Stimulated activated CD4-positive, alpha-beta T cell treated with anti-CD3 and anti-CD28 coated beads, TNF-alpha, amount 100 ng/mL, for 48 hours (primary cell): Measurements from ENCODE around the gene KLC3.

Experiments
- DNase-seq, 3 donors: peaks; one replicate each; pipeline ENCODE4 v3.0.0-alpha.2; 2020; ENCODE audit warnings: low read depth in 3 of 3

The KLC3 gene

GRCh38 chr19:45348367-45349125, 8.0 kb downstream of the KLC3 start:
- DNase-seq, result no peak

- no peak for DNase-seq
These were observed 8.5 kb downstream of the KLC3 start for GRCh38 chr19:45349126-45349415.

DNA sequence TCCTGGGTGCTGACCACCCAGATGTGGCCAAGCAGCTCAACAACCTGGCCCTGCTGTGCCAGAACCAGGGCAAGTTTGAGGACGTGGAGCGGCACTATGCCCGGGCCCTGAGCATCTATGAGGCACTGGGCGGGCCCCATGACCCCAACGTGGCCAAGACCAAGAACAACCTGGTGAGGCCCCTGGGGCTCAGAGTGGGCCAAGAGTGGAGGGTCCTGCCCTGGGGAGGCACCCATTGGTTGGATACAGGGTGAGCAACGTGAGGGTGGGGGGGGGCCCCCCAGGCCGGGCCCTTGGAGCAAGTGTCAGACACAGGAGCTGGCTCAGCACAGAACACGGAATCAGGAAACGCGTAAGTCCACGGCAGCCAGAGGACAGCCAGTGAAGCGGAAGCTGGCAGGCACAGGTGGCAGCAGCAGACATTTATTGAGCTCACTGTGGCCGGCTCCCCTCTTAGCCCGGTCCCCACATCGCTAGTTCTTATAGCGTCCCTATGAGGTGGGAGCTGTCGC, 8.9 kb downstream of the KLC3 start:
- DNase-seq, result no peak

- DNase-seq, result no peak
These were observed 10.0 kb downstream of the KLC3 start for GRCh38 chr19:45350477-45351058.

DNA sequence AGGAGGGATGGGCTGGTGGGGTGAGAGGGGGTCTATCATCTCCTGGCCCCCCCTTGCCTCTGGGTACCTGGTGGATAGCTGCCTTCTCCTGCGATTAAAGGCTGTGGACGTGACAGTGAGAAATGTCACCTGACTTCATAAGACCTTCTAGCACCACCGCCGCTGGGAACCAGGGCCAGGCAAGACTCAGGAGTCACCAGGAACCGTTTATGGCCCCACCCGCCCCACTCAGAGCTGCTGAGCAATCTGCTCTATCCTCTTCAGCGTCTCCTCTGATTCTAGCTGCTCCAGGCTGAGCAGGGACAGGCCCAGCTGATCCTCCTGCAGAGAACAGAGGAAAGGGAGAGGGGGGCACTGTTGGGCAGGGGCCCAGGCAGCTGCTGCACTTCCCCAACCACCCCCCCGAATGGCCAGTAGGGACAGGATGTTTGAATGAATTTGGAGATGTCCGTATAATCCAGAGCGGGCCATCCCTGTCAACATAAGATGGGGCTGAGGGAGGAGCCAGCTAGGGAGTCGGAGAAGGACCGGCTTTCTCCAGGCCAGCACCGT, 10.9 kb downstream of the KLC3 start:
- DNase-seq, result no peak

- DNase-seq, result no peak
These were observed 11.5 kb downstream of the KLC3 start for GRCh38 chr19:45352062-45352461.

GRCh38 chr19:45352471-45352870, 11.9 kb downstream of the KLC3 start:
- no peak for DNase-seq

GRCh38 chr19:45352914-45353796, 12.6 kb downstream of the KLC3 start:
- no peak for DNase-seq

DNA sequence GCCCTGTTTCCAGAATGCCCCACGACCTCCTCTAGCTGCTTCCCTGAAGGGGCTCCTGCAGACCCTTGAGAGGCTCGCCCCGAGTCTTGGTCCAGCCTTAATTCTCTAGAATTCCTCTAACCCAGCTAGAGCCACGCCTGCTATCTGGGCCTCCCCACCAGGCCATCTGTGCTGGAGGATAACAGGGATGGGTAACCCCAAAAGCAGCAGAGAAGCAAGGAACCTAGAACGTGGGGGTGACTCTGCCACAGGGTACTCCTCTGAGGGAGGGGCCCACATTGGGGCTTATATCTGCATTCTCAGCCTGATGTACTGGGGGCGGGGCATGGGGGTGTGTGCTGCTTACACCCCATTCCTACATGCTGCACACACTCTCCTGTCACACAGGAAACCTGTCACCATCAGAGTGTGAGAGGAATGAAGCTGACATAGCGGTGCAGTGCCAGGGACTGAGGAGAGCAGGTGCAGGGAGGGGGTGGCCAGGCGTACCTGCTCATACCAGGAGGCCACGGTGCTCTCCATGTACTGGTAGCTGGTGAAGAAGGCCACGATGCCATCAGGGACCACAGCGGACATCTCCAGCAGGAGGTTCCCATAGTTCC, 13.8 kb downstream of the KLC3 start:
- no peak for DNase-seq

DNA sequence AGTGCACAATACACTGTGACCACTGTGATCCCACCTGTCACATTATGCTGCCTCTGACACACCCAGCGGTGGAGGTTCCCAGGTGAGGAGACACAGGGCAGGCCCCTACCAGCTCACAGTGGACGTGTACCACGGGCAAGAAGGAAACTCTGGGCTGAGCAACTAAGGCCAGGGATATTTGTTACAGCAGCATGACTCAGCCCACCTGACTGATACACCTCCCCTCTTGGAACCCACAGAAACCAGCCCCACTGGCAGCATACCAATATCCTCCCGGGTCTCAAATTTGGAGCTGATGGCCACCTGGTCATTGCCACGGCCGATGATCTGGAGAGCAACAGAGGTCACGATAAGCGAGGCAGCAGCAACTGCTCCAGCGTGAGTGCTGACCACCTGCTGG, 14.9 kb downstream of the KLC3 start:
- DNase-seq, result no peak

DNA sequence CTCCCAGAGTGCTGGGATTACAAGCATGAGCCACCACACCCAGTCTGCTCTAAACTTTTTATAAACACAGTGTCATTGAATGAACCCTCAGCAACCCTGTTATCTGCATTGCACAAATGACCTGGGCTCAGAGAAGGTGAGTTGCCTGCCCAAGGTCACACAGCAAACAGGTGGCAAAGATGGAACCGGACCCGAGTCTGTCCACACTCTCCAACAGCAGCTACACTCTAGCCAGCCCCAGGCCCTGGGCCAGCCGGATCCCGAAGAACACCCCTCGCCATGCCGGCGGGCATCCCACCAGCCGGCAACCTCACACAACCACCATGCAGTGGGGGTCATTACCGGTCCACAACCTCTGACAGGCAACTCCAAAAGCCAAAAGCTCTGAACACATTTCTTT, 15.4 kb downstream of the KLC3 start:
- DNase-seq, result no peak

- no peak for DNase-seq
These were observed 16.4 kb downstream of the KLC3 start for GRCh38 chr19:45356760-45357444.

GRCh38 chr19:45357445-45357783, 16.9 kb downstream of the KLC3 start:
- no peak for DNase-seq

- no peak for DNase-seq
These were observed 17.8 kb downstream of the KLC3 start for GRCh38 chr19:45358213-45358792.

DNA sequence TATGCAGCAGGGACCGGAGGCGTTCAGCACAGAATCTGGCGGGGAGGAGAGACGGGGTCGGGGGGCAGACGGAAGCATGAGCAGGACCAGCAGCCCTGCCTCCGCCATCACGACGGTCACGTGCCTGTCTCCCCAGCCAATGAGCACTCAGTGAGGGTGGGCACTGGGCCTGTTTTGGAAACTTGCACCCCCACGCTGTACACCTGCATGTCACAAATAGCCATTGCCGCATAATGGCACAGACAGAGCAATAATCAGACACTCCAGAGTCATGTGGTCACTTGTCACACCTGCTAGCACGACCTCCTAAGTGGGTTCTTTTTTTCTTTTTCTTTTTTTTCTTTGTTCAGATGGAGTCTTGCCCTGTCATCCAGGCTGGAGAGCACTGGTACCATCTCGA, 21.1 kb downstream of the KLC3 start:
- no peak for DNase-seq

DNA sequence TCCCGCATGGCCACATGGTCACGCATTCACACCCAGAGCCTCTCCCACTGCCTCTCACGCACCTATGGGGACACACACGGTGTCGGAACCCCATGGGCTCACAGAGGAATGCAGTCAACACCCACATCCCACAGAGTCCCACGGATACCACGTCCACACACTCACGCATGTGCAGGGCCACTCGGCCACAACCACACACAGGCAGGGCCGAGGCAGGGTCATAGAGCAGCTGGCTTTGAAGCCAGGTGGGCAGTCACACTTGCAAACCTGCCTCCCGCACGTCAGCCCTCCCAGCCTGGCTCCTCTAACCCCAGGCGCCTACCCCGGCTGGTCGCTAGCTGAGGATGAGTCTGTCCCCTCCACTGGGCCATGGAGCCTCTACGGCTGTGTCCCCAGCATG, 21.7 kb downstream of the KLC3 start:
- DNase-seq, result no peak

DNA sequence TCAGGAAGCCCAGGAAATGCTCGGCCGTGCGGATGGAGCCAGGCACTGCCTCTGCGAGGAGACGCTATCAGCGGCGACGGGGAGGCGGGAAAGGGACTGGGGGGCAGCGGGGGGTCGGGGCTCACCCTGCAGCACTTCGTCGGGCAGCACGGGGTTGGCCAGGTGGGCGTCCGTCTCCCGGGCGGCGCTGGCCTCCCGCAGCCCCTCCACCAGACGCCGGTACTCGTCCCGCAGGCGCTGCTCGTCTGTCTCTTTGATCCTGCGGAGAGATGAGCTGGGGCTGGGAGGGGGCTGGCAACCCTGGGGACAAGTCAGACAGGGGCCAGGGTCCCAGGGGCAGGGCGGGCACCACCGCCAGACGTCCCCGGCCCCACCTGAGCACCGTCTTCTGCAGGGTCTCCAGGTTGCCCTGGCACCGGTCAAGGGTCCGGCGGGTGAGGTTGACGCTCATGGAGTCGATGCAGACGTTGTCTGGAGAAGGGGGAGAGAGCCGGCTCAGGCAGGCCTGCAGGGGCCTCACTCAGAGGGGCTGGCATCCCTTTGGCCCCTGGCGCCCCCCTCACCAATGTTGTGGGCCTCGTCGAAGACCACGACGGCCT, 23.4 kb downstream of the KLC3 start:
- no peak for DNase-seq

DNA sequence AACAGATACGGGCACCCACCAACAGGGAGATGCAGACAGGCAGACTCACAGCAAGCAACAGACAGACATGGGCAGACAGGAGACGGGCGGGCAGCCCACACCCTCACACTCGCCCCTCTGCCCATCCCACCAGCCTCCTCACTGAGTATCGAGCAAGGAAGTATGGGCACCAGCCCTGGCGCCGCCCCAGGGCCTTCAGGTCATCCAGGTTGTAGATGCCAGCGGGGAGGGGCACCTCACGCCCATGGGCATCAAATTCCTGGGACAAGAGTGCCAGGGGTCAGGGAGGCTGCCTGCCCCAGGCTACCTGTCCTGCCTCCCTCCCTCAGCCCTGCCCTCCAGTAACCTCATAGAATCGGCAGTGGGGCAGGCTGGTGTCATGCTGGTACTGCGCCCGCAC, 24.1 kb downstream of the KLC3 start:
- DNase-seq, result no peak

- DNase-seq, result no peak
These were observed 27.6 kb downstream of the KLC3 start for GRCh38 chr19:45368127-45368526.

- DNase-seq, result no peak
These were observed 28.3 kb downstream of the KLC3 start for GRCh38 chr19:45368737-45369340.
